GM12891 (cell line): ENCODE measurements around the gene CDH5.

Experiments used
- POLR2AphosphoS5 ChIP-seq: IDR thresholded peaks from 2 replicates; pipeline ENCODE4 v1.6.1; 2011; ENCODE audit warnings: low read depth, low read length, control low read depth
- TAF1 ChIP-seq: IDR thresholded peaks from 2 replicates; pipeline ENCODE4 v1.6.1; 2011; ENCODE audit warnings: low read depth, low read length, control low read depth

DNA sequence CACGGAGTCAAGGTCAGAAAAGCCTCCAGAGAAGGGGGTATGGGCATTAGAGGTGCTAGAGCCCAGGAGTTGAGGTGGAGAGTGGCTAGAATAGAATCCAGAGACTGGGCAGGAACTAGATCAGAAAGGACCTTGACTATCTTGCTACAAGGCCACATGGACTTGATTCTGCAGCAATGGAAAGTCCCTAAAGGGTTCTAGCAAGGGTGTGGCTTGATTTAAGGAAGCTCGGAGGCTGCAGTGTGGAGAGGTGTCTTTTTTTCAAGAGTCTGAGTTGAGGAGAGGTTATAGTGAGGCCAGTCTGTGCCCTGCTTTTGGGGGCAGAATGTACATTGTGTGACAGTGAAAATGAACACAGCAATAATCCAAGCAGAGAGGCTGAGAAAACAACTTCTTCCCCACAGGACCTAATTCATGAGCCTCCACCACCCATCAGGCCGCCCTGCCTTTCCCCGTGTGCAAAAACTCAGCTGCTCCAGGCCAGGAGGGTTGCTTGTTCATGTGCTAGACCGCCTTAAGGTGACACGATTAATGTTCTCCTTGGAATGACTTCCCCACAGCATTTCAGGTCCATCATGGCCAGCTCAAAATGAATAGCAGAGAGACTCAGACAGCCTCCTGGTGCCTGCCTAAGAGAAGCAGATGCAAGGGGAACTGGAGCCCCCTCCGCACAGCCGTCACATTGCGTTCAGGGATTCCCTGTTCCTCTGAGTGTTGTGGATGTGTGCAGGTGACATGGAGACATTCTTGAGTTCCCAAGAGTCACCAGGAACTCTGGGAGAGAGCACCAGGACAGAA lies 51.9 kb downstream of the CDH5 start:
- no peak for TF ChIP-seq POLR2AphosphoS5
- TF ChIP-seq TAF1, result no peak
